Measurements from ENCODE around the gene OR10H4.
"Not testable (repeated sequence)": the region's sequence is repeated elsewhere in the genome, so short reads cannot be mapped to it uniquely, and the experiment has no call there.

OR10H4 gene

GRCh38 chr19:15944401-15944800 is 4.4 kb upstream of the OR10H4 start:
- DNase-seq = no peak

GRCh38 chr19:15945301-15945700 is 3.5 kb upstream of the OR10H4 start:
- DNase-seq = no peak

GRCh38 chr19:15954820-15955219 is 6.0 kb downstream of the OR10H4 start:
- no peak for DNase-seq

- DNase-seq = no peak
Observed at GRCh38 chr19:15962319-15962718, 13.5 kb downstream of the OR10H4 start.

- no peak for DNase-seq
Observed at GRCh38 chr19:15964231-15964630, 15.4 kb downstream of the OR10H4 start.

- DNase-seq = no peak
Observed at GRCh38 chr19:15971224-15971780, 22.5 kb downstream of the OR10H4 start.

GRCh38 chr19:15972043-15972442 is 23.2 kb downstream of the OR10H4 start:
- not testable (repeated sequence) for DNase-seq

GRCh38 chr19:15974856-15975255 is 26.0 kb downstream of the OR10H4 start:
- no peak for DNase-seq

- no peak for DNase-seq
Observed at GRCh38 chr19:15976836-15977689, 28.3 kb downstream of the OR10H4 start.

- no peak for DNase-seq
Observed at GRCh38 chr19:15977690-15978089, 28.9 kb downstream of the OR10H4 start.

- DNase-seq = no peak
Observed at GRCh38 chr19:15979293-15979692, 30.5 kb downstream of the OR10H4 start.

- DNase-seq = not testable (repeated sequence)
Observed at GRCh38 chr19:15985831-15986230, 37.0 kb downstream of the OR10H4 start.

GRCh38 chr19:15986701-15987100 is 37.9 kb downstream of the OR10H4 start:
- no peak for DNase-seq

- no peak for DNase-seq
Observed at GRCh38 chr19:15989889-15990288, 41.1 kb downstream of the OR10H4 start.

GRCh38 chr19:15991602-15992001 is 42.8 kb downstream of the OR10H4 start:
- DNase-seq = no peak

GRCh38 chr19:15992014-15992413 is 43.2 kb downstream of the OR10H4 start:
- DNase-seq = no peak

- no peak for DNase-seq
Observed at GRCh38 chr19:15995536-15995935, 46.7 kb downstream of the OR10H4 start.

GRCh38 chr19:15998166-15998565 is 49.4 kb downstream of the OR10H4 start:
- no peak for DNase-seq
